GM12865 (cell line): ENCODE results near the gene DDX50.
A peak's percentile ranks its signal among the peaks of the same experiment; 100 is the strongest.
"Not testable (repeated sequence)": the region's sequence is repeated elsewhere in the genome, so short reads cannot be mapped to it uniquely, and the experiment has no call there.

Source experiments
- DNase-seq: peaks from one replicate; pipeline ENCODE4 v3.0.0; 2010; ENCODE audit warnings: low read depth
- H3K4me3 ChIP-seq: 2 replicates; pipeline ENCODE4 v1.5.1; 2011; ENCODE audit warnings: mild to moderate bottlenecking, low read depth, low read length, control low read depth
- TF ChIP-seq, protein P1 (sequence below): IDR thresholded peaks from 2 replicates; pipeline ENCODE4 v1.5.1; 2011; ENCODE audit warnings: low read length, control low read depth, low read depth, inconsistent platforms; ENCODE audit not compliant: insufficient read depth; ENCODE audit errors: missing control alignments

The DDX50 gene

DNA sequence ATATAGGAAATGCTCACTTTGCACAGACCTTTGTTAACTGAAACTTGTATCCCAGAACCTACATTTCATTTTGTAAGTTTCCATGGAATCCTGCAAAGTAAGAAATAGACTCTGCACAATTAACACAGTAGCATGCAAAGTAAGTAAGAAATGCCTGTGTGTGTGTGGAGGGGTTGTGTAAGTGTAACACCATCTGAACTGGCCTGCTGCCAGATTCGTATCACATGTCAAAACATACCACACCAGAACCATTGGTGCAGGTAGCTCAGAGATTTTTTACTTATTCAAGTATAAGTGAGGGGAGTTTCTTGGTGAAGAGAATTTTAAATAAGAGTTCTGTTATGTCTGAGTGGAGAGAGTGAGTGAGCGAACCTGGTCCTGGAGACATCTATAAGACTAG is 37.0 kb downstream of the DDX50 start:
- TF ChIP-seq, protein P1, sequence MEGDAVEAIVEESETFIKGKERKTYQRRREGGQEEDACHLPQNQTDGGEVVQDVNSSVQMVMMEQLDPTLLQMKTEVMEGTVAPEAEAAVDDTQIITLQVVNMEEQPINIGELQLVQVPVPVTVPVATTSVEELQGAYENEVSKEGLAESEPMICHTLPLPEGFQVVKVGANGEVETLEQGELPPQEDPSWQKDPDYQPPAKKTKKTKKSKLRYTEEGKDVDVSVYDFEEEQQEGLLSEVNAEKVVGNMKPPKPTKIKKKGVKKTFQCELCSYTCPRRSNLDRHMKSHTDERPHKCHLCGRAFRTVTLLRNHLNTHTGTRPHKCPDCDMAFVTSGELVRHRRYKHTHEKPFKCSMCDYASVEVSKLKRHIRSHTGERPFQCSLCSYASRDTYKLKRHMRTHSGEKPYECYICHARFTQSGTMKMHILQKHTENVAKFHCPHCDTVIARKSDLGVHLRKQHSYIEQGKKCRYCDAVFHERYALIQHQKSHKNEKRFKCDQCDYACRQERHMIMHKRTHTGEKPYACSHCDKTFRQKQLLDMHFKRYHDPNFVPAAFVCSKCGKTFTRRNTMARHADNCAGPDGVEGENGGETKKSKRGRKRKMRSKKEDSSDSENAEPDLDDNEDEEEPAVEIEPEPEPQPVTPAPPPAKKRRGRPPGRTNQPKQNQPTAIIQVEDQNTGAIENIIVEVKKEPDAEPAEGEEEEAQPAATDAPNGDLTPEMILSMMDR, result no peak
- DNase-seq, result no peak
- no peak overlapping the region for H3K4me3 ChIP-seq

DNA sequence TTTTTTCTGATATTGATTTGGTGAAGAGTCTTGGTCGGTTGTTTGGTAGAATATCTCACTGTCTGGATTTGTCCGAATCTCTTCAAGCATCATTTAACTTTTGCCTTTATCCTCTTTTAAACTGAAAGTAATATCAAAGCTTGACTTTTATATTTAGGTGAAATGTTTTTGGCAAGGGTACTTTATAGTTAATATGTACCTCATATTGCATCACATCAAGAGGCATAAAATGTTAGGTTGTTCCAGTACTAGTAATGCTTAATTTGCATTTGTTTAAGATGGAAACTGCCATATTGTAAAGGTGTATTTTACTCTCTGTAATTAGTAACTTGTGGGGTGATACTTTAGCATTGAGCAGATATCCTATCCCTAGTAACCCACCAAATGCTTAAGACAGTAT is 37.8 kb downstream of the DDX50 start:
- DNase-seq, result no peak
- TF ChIP-seq, protein P1, result no peak
- H3K4me3 ChIP-seq, result no peak overlapping the region

DNA sequence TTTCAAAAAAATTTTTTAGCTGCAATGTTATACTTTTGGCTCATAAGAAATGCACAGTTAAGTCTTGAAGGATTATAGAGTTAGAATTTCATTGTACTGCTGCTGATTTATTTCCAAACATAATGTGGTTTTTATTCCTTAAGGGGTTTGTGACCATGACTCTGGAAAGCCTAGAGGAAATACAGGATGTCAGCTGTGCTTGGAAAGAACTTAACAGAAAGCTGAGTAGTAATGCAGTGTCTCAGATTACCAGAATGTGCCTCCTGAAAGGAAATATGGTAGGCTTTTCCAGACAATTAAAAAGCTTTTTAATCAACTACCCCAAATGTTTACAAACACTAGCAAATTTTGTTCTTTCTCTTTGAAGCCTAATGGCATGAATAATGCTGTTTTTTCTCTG is 39.8 kb downstream of the DDX50 start:
- not testable (repeated sequence) for H3K4me3 ChIP-seq, DNase-seq

- no peak for DNase-seq
- TF ChIP-seq, protein P1, result no peak
- H3K4me3 ChIP-seq, result no peak overlapping the region
Observed at GRCh38 chr10:68950598-68950997, 49.5 kb downstream of the DDX50 start.

DNA sequence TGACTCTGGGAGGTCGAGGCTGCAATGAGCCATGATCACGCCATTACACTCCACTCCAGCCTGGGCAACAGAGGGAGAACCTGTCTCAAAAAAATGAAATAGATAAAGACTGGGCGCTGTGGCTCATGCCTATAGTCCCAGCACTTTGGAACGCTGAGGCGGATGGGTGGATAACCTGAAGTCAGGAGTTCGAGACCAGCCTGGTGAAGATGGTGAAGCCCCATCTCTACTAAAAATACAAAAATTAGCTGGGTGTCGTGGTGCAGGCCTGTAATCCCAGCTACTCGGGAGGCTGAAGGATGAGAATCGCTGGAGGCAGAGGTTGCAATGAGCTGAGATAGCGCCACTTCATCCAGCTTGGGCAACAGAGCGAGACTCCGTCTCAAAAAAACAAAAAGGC is 53.8 kb downstream of the DDX50 start:
- TF ChIP-seq, protein P1, result no peak
- DNase-seq, result no peak
- peak overlapping the region; percentile 87 for H3K4me3 ChIP-seq

GRCh38 chr10:68955355-68955831 is 54.3 kb downstream of the DDX50 start:
- H3K4me3 ChIP-seq, result peak overlapping the region; percentile 87
- DNase-seq, result no peak
- TF ChIP-seq, protein P1, result no peak

DNA sequence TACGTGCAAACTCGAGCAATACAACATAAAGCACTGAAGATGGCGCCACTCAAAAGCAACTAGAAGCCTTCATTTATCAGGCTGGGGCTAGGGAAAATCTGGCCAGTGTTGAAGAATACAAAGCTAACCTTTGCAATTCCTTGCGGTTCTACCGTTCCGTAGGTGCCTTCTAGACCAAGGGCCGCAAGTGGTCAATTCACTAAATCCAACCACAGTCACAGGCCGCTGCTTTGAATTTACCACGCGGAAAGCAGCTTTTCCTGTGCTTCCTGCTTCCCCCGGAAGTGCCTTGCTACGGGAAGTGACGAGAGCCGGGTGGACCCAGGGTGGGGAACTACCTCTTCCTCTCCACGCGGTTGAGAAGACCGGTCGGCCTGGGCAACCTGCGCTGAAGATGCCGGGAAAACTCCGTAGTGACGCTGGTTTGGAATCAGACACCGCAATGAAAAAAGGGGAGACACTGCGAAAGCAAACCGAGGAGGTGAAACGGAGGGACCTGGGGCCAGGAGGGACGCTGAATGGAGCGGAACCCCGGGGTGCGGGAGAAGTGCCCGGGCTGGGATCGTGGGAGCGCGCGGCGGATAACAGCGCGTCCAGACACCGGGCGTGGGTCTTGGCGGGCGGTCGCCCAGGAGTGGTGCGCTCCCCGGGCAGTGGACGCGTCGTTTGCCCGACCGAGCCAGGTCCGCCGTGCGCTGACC is 54.9 kb downstream of the DDX50 start, which contains the start of gene DDX21:
TSS of gene DDX21 (plus strand) at position 339 of the 701 bp plus-strand sequence. CDS start at position 395, 56 bp downstream.
- peak; percentile 95 for DNase-seq
- peak within 1 kb of the TSS; percentile 87 for H3K4me3 ChIP-seq
- TF ChIP-seq, protein P1, result peak; percentile 58
